Ishikawa (cell line): ENCODE data around the gene SIRT3.

Experiments
- CEBPB ChIP-seq: IDR thresholded peaks from 2 replicates; pipeline ENCODE4 v1.6.1; 2012
- CREB1 ChIP-seq: IDR thresholded peaks from 2 replicates; pipeline ENCODE4 v1.6.1; 2012; ENCODE audit warnings: low read depth
- EGR1 ChIP-seq: IDR thresholded peaks from 2 replicates; pipeline ENCODE4 v1.6.1; 2012
- EP300 ChIP-seq: IDR thresholded peaks from 2 replicates; pipeline ENCODE4 v1.6.1; 2012; ENCODE audit warnings: borderline replicate concordance
- FOXM1 ChIP-seq: IDR thresholded peaks from 2 replicates; pipeline ENCODE4 v1.6.1; 2012; ENCODE audit warnings: low read depth, borderline replicate concordance
- NFIC ChIP-seq: IDR thresholded peaks from 2 replicates; pipeline ENCODE4 v1.6.1; 2012
- RAD21 ChIP-seq: IDR thresholded peaks from 2 replicates; pipeline ENCODE4 v1.6.1; 2012; ENCODE audit warnings: low read depth
- TAF1 ChIP-seq: IDR thresholded peaks from 2 replicates; pipeline ENCODE4 v1.6.1; 2012; ENCODE audit warnings: low read depth, mild to moderate bottlenecking
- TCF12 ChIP-seq: IDR thresholded peaks from 2 replicates; pipeline ENCODE4 v1.6.1; 2012; ENCODE audit warnings: low read depth
- TEAD4 ChIP-seq: IDR thresholded peaks from 2 replicates; pipeline ENCODE4 v1.6.1; 2012
- YY1 ChIP-seq: IDR thresholded peaks from 2 replicates; pipeline ENCODE4 v1.6.1; 2012; ENCODE audit warnings: low read depth
- ZBTB7A ChIP-seq: IDR thresholded peaks from 2 replicates; pipeline ENCODE4 v1.6.1; 2012; ENCODE audit warnings: low read depth
- TF ChIP-seq, protein P1 (sequence below): IDR thresholded peaks from 2 replicates; pipeline ENCODE4 v1.6.1; 2012
- TF ChIP-seq, protein P2 (sequence below): IDR thresholded peaks from 2 replicates; pipeline ENCODE4 v1.6.1; 2012
- TF ChIP-seq, protein P3 (sequence below): IDR thresholded peaks from 2 replicates; pipeline ENCODE4 v1.6.1; 2012; ENCODE audit warnings: low read depth, mild to moderate bottlenecking

Gene SIRT3

DNA sequence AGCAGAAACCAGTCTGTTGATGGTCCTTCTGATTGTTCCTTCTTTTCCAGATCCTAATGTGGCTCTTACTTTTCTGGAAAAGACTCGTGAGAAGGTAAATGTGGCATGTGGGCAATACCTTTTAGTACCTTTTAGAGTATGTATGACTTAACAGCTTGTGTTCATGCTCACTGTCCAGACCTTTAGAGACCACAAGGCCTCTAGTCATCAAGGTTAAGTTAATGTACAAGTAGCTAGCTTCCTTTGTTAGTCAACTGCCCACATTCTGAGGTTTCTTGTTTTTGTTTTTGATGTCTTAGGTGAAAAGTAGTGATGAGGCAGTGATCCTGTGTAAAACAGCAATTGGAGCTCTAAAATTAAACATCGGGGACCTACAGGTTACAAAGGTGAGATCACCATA is 8.2 kb upstream of the SIRT3 start:
- no peak for TF ChIP-seq NFIC
- TF ChIP-seq, protein P1, sequence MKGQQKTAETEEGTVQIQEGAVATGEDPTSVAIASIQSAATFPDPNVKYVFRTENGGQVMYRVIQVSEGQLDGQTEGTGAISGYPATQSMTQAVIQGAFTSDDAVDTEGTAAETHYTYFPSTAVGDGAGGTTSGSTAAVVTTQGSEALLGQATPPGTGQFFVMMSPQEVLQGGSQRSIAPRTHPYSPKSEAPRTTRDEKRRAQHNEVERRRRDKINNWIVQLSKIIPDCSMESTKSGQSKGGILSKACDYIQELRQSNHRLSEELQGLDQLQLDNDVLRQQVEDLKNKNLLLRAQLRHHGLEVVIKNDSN: no peak
- no peak for TF ChIP-seq EP300
- TF ChIP-seq, protein P2, sequence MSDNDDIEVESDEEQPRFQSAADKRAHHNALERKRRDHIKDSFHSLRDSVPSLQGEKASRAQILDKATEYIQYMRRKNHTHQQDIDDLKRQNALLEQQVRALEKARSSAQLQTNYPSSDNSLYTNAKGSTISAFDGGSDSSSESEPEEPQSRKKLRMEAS: no peak
- no peak for TF ChIP-seq CEBPB
- TF ChIP-seq EGR1: no peak
- TF ChIP-seq ZBTB7A: no peak
- no peak for TF ChIP-seq RAD21
- no peak for TF ChIP-seq TCF12
- TF ChIP-seq TAF1: no peak
- no peak for TF ChIP-seq CREB1
- TF ChIP-seq, protein P3, sequence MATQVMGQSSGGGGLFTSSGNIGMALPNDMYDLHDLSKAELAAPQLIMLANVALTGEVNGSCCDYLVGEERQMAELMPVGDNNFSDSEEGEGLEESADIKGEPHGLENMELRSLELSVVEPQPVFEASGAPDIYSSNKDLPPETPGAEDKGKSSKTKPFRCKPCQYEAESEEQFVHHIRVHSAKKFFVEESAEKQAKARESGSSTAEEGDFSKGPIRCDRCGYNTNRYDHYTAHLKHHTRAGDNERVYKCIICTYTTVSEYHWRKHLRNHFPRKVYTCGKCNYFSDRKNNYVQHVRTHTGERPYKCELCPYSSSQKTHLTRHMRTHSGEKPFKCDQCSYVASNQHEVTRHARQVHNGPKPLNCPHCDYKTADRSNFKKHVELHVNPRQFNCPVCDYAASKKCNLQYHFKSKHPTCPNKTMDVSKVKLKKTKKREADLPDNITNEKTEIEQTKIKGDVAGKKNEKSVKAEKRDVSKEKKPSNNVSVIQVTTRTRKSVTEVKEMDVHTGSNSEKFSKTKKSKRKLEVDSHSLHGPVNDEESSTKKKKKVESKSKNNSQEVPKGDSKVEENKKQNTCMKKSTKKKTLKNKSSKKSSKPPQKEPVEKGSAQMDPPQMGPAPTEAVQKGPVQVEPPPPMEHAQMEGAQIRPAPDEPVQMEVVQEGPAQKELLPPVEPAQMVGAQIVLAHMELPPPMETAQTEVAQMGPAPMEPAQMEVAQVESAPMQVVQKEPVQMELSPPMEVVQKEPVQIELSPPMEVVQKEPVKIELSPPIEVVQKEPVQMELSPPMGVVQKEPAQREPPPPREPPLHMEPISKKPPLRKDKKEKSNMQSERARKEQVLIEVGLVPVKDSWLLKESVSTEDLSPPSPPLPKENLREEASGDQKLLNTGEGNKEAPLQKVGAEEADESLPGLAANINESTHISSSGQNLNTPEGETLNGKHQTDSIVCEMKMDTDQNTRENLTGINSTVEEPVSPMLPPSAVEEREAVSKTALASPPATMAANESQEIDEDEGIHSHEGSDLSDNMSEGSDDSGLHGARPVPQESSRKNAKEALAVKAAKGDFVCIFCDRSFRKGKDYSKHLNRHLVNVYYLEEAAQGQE: no peak
- TF ChIP-seq TEAD4: no peak
- TF ChIP-seq YY1: no peak
- TF ChIP-seq FOXM1: no peak

DNA sequence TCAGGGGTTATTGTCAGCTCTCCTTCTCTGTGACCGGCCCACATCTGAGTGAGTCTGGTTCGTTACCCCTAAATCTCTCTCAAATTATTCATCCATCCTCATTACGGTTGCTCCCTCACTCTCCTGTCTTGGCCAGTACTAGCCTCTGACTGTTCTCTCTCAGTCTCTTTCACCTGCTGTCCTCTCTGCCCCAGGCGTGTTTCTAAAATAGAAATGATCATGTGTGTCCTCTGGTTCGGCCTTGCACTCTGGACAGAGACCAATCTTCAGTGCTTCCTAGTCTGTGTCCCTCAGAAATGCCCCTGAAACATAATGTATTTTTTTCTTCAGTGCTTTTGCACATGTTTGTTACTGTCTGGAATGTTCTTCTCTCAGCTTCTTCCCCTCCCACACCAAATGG is 5.5 kb upstream of the SIRT3 start:
- TF ChIP-seq EP300 (no peak), TCF12 (no peak), CREB1 (no peak), EGR1 (no peak), TAF1 (no peak), CEBPB (no peak), TEAD4 (no peak), NFIC (no peak)
- TF ChIP-seq, protein P3: no peak
- TF ChIP-seq, protein P1: no peak
- TF ChIP-seq, protein P2: no peak

DNA sequence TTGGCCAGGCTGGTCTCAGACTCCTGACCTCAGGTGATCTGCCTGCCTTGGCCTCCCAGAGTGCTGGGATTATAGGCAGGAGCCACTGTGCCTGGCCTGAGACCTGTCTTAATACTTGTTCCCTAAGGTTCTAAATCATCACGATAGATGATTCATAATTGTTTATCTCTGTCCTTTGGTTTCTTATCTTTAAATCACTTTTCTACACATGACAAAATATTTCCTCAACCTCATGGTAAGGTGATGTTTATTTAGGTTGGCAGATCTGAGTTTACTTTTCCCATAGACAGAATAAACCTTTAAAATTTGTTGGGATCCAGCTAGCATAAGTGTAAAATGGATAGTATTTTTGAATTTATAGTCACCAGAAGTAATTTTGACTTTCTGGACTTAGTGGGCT is 4.2 kb upstream of the SIRT3 start:
- TF ChIP-seq TAF1 (no peak), YY1 (no peak), RAD21 (no peak), EGR1 (no peak), EP300 (no peak), NFIC (no peak), CEBPB (no peak), TEAD4 (no peak), CREB1 (no peak), ZBTB7A (no peak), FOXM1 (no peak), TCF12 (no peak)
- TF ChIP-seq, protein P1: no peak
- TF ChIP-seq, protein P2: no peak
- TF ChIP-seq, protein P3: no peak
